MM.1S (cell line): ENCODE results near the gene MAD1L1.

ENCODE experiments used
- DNase-seq: peaks from one replicate; pipeline ENCODE4 v3.0.0-alpha.2; 2015
- H2AFZ ChIP-seq: fragments of 300-600 bp; sonication (generic); 2 replicates; pipeline ENCODE4 v1.6.0; 2016; ENCODE audit warnings: antibody characterized with exemption, low read length
- H3F3A ChIP-seq: fragments of 300-600 bp; sonication (generic); 2 replicates; pipeline ENCODE4 v1.6.1; 2016; ENCODE audit warnings: mild to moderate bottlenecking, antibody characterized with exemption, low read length, moderate library complexity, mixed read lengths; ENCODE audit not compliant: insufficient read depth
- H3K27ac ChIP-seq: fragments of 300-600 bp; sonication (generic); 2 replicates; pipeline ENCODE4 v1.5.1; 2016; ENCODE audit warnings: mild to moderate bottlenecking, low read length
- H3K27me3 ChIP-seq: fragments of 300-600 bp; sonication (generic); replicated peaks from 2 replicates; pipeline ENCODE4 v1.6.0; 2016; ENCODE audit warnings: low read length; ENCODE audit not compliant: insufficient read depth
- H3K36me3 ChIP-seq: fragments of 300-600 bp; sonication (generic); replicated peaks from 2 replicates; pipeline ENCODE4 v1.6.1; 2016; ENCODE audit warnings: mild to moderate bottlenecking, low read length, mixed read lengths; ENCODE audit not compliant: insufficient read depth
- H3K4me1 ChIP-seq: fragments of 300-600 bp; sonication (generic); 2 replicates; pipeline ENCODE4 v1.6.1; 2016; ENCODE audit warnings: low read length, mixed read lengths
- H3K4me2 ChIP-seq: fragments of 300-600 bp; sonication (generic); 2 replicates; pipeline ENCODE4 v1.6.0; 2016; ENCODE audit warnings: low read depth, low read length
- H3K4me3 ChIP-seq: fragments of 300-600 bp; sonication (generic); 2 replicates; pipeline ENCODE4 v1.5.1; 2016; ENCODE audit warnings: low read length, mixed read lengths
- H3K79me2 ChIP-seq: fragments of 300-600 bp; sonication (generic); 2 replicates; pipeline ENCODE4 v1.6.1; 2016; ENCODE audit warnings: mixed run types, low read length, mixed read lengths
- H3K9ac ChIP-seq: fragments of 300-600 bp; sonication (generic); 2 replicates; pipeline ENCODE4 v1.6.1; 2016; ENCODE audit warnings: low read length, mixed read lengths
- H3K9me2 ChIP-seq: fragments of 300-600 bp; sonication (generic); replicated peaks from 2 replicates; pipeline ENCODE4 v1.6.1; 2016; ENCODE audit warnings: mild to moderate bottlenecking, low read length, mixed read lengths; ENCODE audit not compliant: insufficient read depth
- H3K9me3 ChIP-seq: fragments of 300-600 bp; sonication (generic); replicated peaks from 2 replicates; pipeline ENCODE4 v1.6.1; 2016; ENCODE audit warnings: mild to moderate bottlenecking, low read length, mixed read lengths; ENCODE audit not compliant: insufficient read depth
- H4K20me1 ChIP-seq: fragments of 300-600 bp; sonication (generic); 2 replicates; pipeline ENCODE4 v1.6.1; 2016; ENCODE audit warnings: mild to moderate bottlenecking, low read length, moderate library complexity, mixed read lengths; ENCODE audit not compliant: insufficient read depth
- CTCF ChIP-seq: fragments of 300-600 bp; sonication (generic); IDR thresholded peaks from 2 replicates; pipeline ENCODE4 v1.5.1; 2016; ENCODE audit warnings: antibody characterized with exemption, low read length, mixed read lengths
- EZH2 ChIP-seq: fragments of 300-600 bp; sonication (generic); optimal IDR thresholded peaks from 2 replicates; pipeline ENCODE3; 2017; ENCODE audit warnings: low read depth, mild to moderate bottlenecking, antibody characterized with exemption, low read length, mixed read lengths
- EZH2phosphoT487 ChIP-seq: fragments of 300-600 bp; sonication (generic); IDR thresholded peaks from 2 replicates; pipeline ENCODE4 v1.6.1; 2018; ENCODE audit warnings: antibody characterized with exemption, low read length

Gene MAD1L1

DNA sequence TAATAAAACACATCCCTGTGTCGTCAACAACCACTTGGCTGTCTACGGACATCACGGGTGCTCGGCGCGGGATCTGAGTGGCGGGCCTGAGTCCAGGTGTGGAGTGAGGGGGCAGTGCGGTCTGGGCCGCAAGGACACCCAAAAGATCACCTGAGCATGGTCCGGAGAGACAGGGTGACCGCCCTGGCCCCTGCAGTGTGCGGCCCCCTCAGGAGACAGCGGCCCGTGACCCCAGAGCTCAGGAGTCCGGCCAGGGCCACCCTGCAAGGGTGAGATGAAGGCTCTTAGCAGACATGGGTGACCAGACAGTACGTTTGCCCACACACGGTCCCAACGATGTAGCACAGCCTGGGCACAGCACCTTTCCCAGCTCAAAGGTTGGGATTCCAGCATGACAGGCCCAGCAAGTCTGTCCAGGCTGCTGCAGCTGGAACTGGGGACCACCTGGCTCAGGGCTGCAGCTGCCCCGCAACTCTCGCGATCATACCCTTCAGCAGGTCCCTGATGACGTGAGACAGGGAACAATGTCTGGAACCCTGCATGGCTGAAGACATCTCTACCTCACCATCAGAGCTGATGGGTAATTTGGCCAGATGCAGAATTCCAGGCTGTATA, 324.9 kb downstream of the MAD1L1 start:
- Histone ChIP-seq H3K4me3 (no peak overlapping the region), H3K9me2 (no peaks in the 10 kb centered on the region), H3K36me3 (no peaks in the 10 kb centered on the region), H3K27me3 (no peaks in the 10 kb centered on the region), H4K20me1 (no peaks in the 10 kb centered on the region), H3K4me1 (no peaks in the 10 kb centered on the region), H3K4me2 (no peak overlapping the region), H3K27ac (no peak overlapping the region), H3K9ac (no peak overlapping the region), H2AFZ (no peak overlapping the region), H3K9me3 (no peaks in the 10 kb centered on the region), H3K79me2 (no peaks in the 10 kb centered on the region), H3F3A (no peaks in the 10 kb centered on the region)
- no peak for DNase-seq
- TF ChIP-seq CTCF (no peak), EZH2phosphoT487 (no peak)

GRCh38 chr7:1906988-1907745, 325.6 kb downstream of the MAD1L1 start:
- DNase-seq = no peak
- Histone ChIP-seq H3K4me1 (no peaks in the 10 kb centered on the region), H3F3A (no peaks in the 10 kb centered on the region), H3K4me2 (no peak overlapping the region), H2AFZ (no peak overlapping the region), H3K4me3 (no peak overlapping the region), H3K9ac (no peak overlapping the region), H4K20me1 (no peaks in the 10 kb centered on the region), H3K9me3 (no peaks in the 10 kb centered on the region), H3K36me3 (no peaks in the 10 kb centered on the region), H3K27me3 (no peaks in the 10 kb centered on the region), H3K27ac (no peak overlapping the region), H3K79me2 (no peaks in the 10 kb centered on the region), H3K9me2 (no peaks in the 10 kb centered on the region)
- TF ChIP-seq EZH2phosphoT487 (no peak), CTCF (no peak), EZH2 (no peak)

- Histone ChIP-seq H3K4me1 (no peaks in the 10 kb centered on the region), H3F3A (no peaks in the 10 kb centered on the region), H3K79me2 (no peaks in the 10 kb centered on the region), H4K20me1 (no peaks in the 10 kb centered on the region), H3K4me3 (no peak overlapping the region), H3K27me3 (no peaks in the 10 kb centered on the region), H3K4me2 (no peak overlapping the region), H3K9me2 (no peaks in the 10 kb centered on the region), H3K9ac (no peak overlapping the region), H2AFZ (no peak overlapping the region), H3K9me3 (no peaks in the 10 kb centered on the region), H3K36me3 (no peaks in the 10 kb centered on the region), H3K27ac (no peak overlapping the region)
- TF ChIP-seq EZH2 (no peak), EZH2phosphoT487 (no peak), CTCF (no peak)
- DNase-seq = no peak
Measured at GRCh38 chr7:1906087-1906830, 326.5 kb downstream of the MAD1L1 start.
